HepG2 (cell line): ENCODE measurements around the gene APBA1. TPM values are rescaled to one million over a fixed set of nuclear protein-coding genes. Genes with fewer than 3 reads are reported as not detected.

Experiments
- ATAC-seq: fragments of 200-7000 bp; cut with Tn5 transposase; 3 replicates; pipeline ENCODE4 v1.9.1; 2020; ENCODE audit warnings: mild to moderate bottlenecking, moderate library complexity
- BruUV-seq: library from RNA; stranded (reverse); fragments of 400-500 nt; replicated peaks from 2 replicates; lab custom pipeline; 2021; lab: Mats Ljungman, UMichigan
- CTCF ChIA-PET: fragments of 300-600 bp; formaldehyde crosslinking; extraction: SDS; loops from one replicate; lab custom pipeline; 2021; ENCODE audit warnings: low total read pairs, inconsistent platforms, low intra/inter-chr PET ratio; lab: Yijun Ruan, JAX
- POLR2A ChIA-PET: fragments of 350-600 bp; sonication (Branson Sonifier 250); formaldehyde crosslinking; loops from one replicate; lab custom pipeline; 2020; ENCODE audit warnings: antibody characterized with exemption, inconsistent platforms; lab: Yijun Ruan, JAX
- DNase-seq: peaks from one replicate; pipeline ENCODE4 v3.0.0-alpha.2; 2015; ENCODE audit warnings: low spot score
- FAIRE-seq: peaks from 3 replicates; lab custom pipeline; 2011; peaks lifted over from hg19 to GRCh38; lab: Jason Lieb, UNC
- H2AFZ ChIP-seq: one replicate; pipeline ENCODE4 v1.6.1; 2011; ENCODE audit warnings: low read length, inconsistent platforms
- H3K27ac ChIP-seq: fragments of 300-600 bp; 3 replicates; pipeline ENCODE4 v1.8.0; 2011; ENCODE audit warnings: mixed run types, mild to moderate bottlenecking, mixed read lengths, low read length, inconsistent platforms; ENCODE audit not compliant: insufficient read depth; ENCODE audit errors: extremely low read length
- H3K27me3 ChIP-seq, 2 experiments: fragments of 200-600 bp in 1 of 2; 2 replicates in 1 of 2; 3 replicates in 1 of 2; pipeline versions ENCODE4 v1.6.0 to v1.8.0; 2011; ENCODE audit warnings: low read length in 2 of 2, mild to moderate bottlenecking in 2 of 2, moderate library complexity in 2 of 2, inconsistent platforms in 1 of 2; ENCODE audit not compliant: insufficient read depth in 2 of 2, control insufficient read depth in 1 of 2
- H3K36me3 ChIP-seq, 2 experiments: fragments of 200-600 bp in 1 of 2; replicated peaks in 1 of 2; 2 replicates in 1 of 2; 3 replicates in 1 of 2; pipeline versions ENCODE4 v1.5.1 to v1.8.0; 2011; ENCODE audit warnings: low read length in 2 of 2, inconsistent platforms in 1 of 2; ENCODE audit not compliant: insufficient read depth in 2 of 2, control insufficient read depth in 1 of 2
- H3K4me1 ChIP-seq: 2 replicates; pipeline ENCODE4 v1.5.1; 2012; ENCODE audit warnings: low read length, inconsistent platforms; ENCODE audit not compliant: insufficient read depth
- H3K4me2 ChIP-seq: 2 replicates; pipeline ENCODE4 v1.6.0; 2011; ENCODE audit warnings: low read depth, low read length, inconsistent platforms
- H3K4me3 ChIP-seq, 3 experiments: fragments of 200-600 bp in 1 of 3; sonication (generic), shearing (Covaris generic) in 1 of 3; replicated peaks in 1 of 3; 2 replicates each; pipeline ENCODE4 v1.5.1; 2011 to 2016; ENCODE audit warnings: low read length in 3 of 3, inconsistent platforms in 2 of 3, low read depth in 2 of 3, mild to moderate bottlenecking in 2 of 3, control low read depth in 1 of 3, mixed read lengths in 1 of 3; ENCODE audit not compliant: insufficient read depth in 1 of 3
- H3K79me2 ChIP-seq: one replicate; pipeline ENCODE4 v1.6.1; 2011; ENCODE audit warnings: low read length, inconsistent platforms; ENCODE audit not compliant: insufficient read depth
- H3K9ac ChIP-seq: 2 replicates; pipeline ENCODE4 v1.6.0; 2011; ENCODE audit warnings: mild to moderate bottlenecking, low read depth, low read length, inconsistent platforms; ENCODE audit not compliant: insufficient read depth
- H3K9me3 ChIP-seq: 2 replicates; pipeline ENCODE4 v1.5.1; 2012; ENCODE audit warnings: mild to moderate bottlenecking, low read length
- H4K20me1 ChIP-seq: 2 replicates; pipeline ENCODE4 v1.6.0; 2011; ENCODE audit warnings: inconsistent platforms, mild to moderate bottlenecking, low read length, moderate library complexity; ENCODE audit not compliant: insufficient read depth
- AGO2 ChIP-seq: fragments of 200-400 bp; formaldehyde crosslinking; optimal IDR thresholded peaks from 2 replicates; pipeline ENCODE3; 2017; ENCODE audit warnings: mild to moderate bottlenecking, low read depth, low read length, moderate library complexity
- FOXO4 ChIP-seq: sonication (generic); formaldehyde crosslinking; conservative IDR thresholded peaks from 2 replicates; pipeline ENCODE4 v1.8.1; 2023; ENCODE audit warnings: missing genetic modification reagents
- NAIF1 ChIP-seq: sonication (generic); formaldehyde crosslinking; IDR thresholded peaks from 2 replicates; pipeline ENCODE4 v1.5.0; 2020; ENCODE audit warnings: mild to moderate bottlenecking, missing genetic modification reagents, borderline replicate concordance
- NCOR1 ChIP-seq: fragments of 200-600 bp; sonication (generic); IDR thresholded peaks from 2 replicates; pipeline ENCODE4 v1.7.0; 2017; ENCODE audit warnings: antibody characterized with exemption, low read length, borderline replicate concordance
- SAFB2 ChIP-seq: sonication (generic); formaldehyde crosslinking; IDR thresholded peaks from 2 replicates; pipeline ENCODE4 v1.5.1; 2020; ENCODE audit warnings: missing genetic modification reagents, low read depth, mild to moderate bottlenecking, borderline replicate concordance
- SALL1 ChIP-seq: sonication (generic); formaldehyde crosslinking; IDR thresholded peaks from 2 replicates; pipeline ENCODE4 v1.8.0; 2022; ENCODE audit warnings: mild to moderate bottlenecking, missing genetic modification reagents
- SIX1 ChIP-seq: sonication (generic); formaldehyde crosslinking; IDR thresholded peaks from 2 replicates; pipeline ENCODE4 v1.4.0; 2020; ENCODE audit warnings: missing genetic modification reagents, borderline replicate concordance
- SIX4 ChIP-seq: sonication (generic); formaldehyde crosslinking; IDR thresholded peaks from 2 replicates; pipeline ENCODE4 v1.4.0; 2020; ENCODE audit warnings: missing genetic modification reagents
- THAP9 ChIP-seq: sonication (generic); formaldehyde crosslinking; IDR thresholded peaks from 2 replicates; pipeline ENCODE4; 2020; ENCODE audit warnings: missing genetic modification reagents, mild to moderate bottlenecking, borderline replicate concordance
- ZFAT ChIP-seq: sonication (generic); formaldehyde crosslinking; conservative IDR thresholded peaks from 2 replicates; pipeline ENCODE4 v1.8.1; 2023; ENCODE audit warnings: missing genetic modification reagents, inconsistent platforms
- ZNF143 ChIP-seq: sonication (generic); formaldehyde crosslinking; IDR thresholded peaks from 2 replicates; pipeline ENCODE4 v1.4.0; 2020; ENCODE audit warnings: missing genetic modification reagents
- ZNF160 ChIP-seq: sonication (generic); formaldehyde crosslinking; IDR thresholded peaks from 2 replicates; pipeline ENCODE4 v1.8.0; 2022; ENCODE audit warnings: mild to moderate bottlenecking, inconsistent platforms, missing genetic modification reagents
- ZNF646 ChIP-seq: sonication (generic); formaldehyde crosslinking; IDR thresholded peaks from 2 replicates; pipeline ENCODE4 v1.9.0; 2021; ENCODE audit warnings: mild to moderate bottlenecking, missing genetic modification reagents
- WGBS: methylation state at CpG from one replicate; pipeline ENCODE4 v1.1.6; 2017; ENCODE audit warnings: low lambda C conversion rate; 5-methylcytosine and 5-hydroxymethylcytosine counted together
- in situ Hi-C: cut with HindIII; loops from 2 replicates; pipeline ENCODE4 v1.10.0; 2017; ENCODE audit warnings: low pct_unique_long_range_greater_than_20kb; ENCODE audit not compliant: extremely low pct_ligation_motif_present
- intact Hi-C: fragments of 100-400 bp; cut with micrococcal nuclease; formaldehyde crosslinking; loops from one replicate; pipeline ENCODE4 v1.10.0; 2022; ENCODE audit not compliant: unreplicated experiment
- polyA plus RNA-seq, 8 experiments: library from polyadenylated mRNA; depleted of rRNA in 3 of 8; stranded (reverse) in 7 of 8; unstranded in 1 of 8; fragments of >200 nt; fragmentation: Illumina TruSeq in 4 of 8; extraction: Trizol in 4 of 8; gene quantifications; 2 replicates each; pipeline versions ENCODE4 v1.2.1 to v1.2.3, GENCODE V29; 2011 to 2016; ENCODE audit warnings: low read depth in 4 of 8, missing spikeins in 1 of 8, mixed read lengths in 1 of 8; ENCODE audit not compliant: insufficient read depth in 1 of 8
- total RNA-seq, 5 experiments: library from RNA; depleted of rRNA; stranded (reverse); fragments of >200 nt; fragmentation: Illumina TruSeq; extraction: Trizol; gene quantifications; 2 replicates each; pipeline ENCODE4 v1.2.3, GENCODE V29; 2016; ENCODE audit warnings: low read depth in 1 of 5

Gene APBA1
- total and polyA plus RNA-seq, 2 of the 13 experiments (the other 11 are each of a cell fraction or from before 2014, with no cell fraction given), result 0.15 TPM; not detected in 1

GRCh38 chr9:69391487-69391886 is 280.7 kb downstream of the APBA1 start:
- Histone ChIP-seq H3K36me3 (no peaks in the 10 kb centered on the region), H3K27me3 (peaks cover 3 to 31% of the 10 kb centered on the region in 2 experiments; a peak in 2 of 5 replicates), H3K4me2 (no peak overlapping the region), H3K27ac (no peak overlapping the region), H4K20me1 (no peaks in the 10 kb centered on the region), H2AFZ (no peak overlapping the region), H3K9me3 (no peaks in the 10 kb centered on the region), H3K9ac (no peak overlapping the region), H3K4me3 (no peak overlapping the region), H3K4me1 (no peaks in the 10 kb centered on the region), H3K79me2 (no peaks in the 10 kb centered on the region)
- in situ Hi-C loops, result no loop called here
- FAIRE-seq (no peak), DNase-seq (no peak), ATAC-seq (no peak)
- 92% methylated on average over 2 of the region's 11 CpGs for WGBS
- POLR2A ChIA-PET, result no interaction called here
- BruUV-seq, result no TSS peak
- CTCF ChIA-PET, result no interaction called here
- intact Hi-C loops, result no loop called here
- TF ChIP-seq NCOR1 (no peak), FOXO4 (no peak), NAIF1 (CRISPR knock-in tag) (no peak), ZNF646 (no peak), SALL1 (no peak), SIX1 (CRISPR knock-in tag) (no peak), ZNF160 (CRISPR knock-in tag) (no peak), SIX4 (CRISPR knock-in tag) (no peak), SAFB2 (no peak), AGO2 (no peak), ZNF143 (CRISPR knock-in tag) (no peak), THAP9 (CRISPR knock-in tag) (no peak), ZFAT (CRISPR knock-in tag) (no peak)
